GM12875 (cell line): ENCODE results near the gene TSPO2.

Experiments
- H3K4me3 ChIP-seq: one replicate; pipeline ENCODE4 v1.5.1; 2011; ENCODE audit warnings: low read depth, low read length, control low read depth
- CTCF ChIP-seq: IDR thresholded peaks from 2 replicates; pipeline ENCODE4 v1.5.1; 2011; ENCODE audit warnings: low read depth, mild to moderate bottlenecking, control low read depth, inconsistent platforms, low read length, moderate library complexity, borderline replicate concordance; ENCODE audit not compliant: insufficient read depth

Gene TSPO2

DNA sequence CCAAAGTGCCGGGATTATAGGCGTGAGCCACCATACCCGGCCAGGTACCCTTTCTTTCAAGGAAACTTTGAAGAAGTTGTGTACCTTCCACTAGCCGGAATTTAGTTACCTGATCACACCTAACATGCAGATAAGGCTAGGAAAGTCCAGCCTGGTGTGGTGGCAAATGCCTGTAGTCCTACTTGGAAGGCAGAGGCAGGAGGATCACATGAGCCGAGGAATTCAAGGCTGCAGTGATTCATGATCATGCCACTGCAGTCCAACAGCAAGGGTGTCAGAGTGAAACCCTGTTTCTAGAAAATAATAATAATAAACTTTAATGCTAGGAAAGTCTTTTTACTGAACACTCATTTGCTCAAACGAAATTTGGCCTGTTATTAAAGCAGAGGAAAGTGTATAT is 51.5 kb downstream of the TSPO2 start:
- H3K4me3 ChIP-seq, result no peak overlapping the region
- TF ChIP-seq CTCF, result no peak
